ENCODE results near the gene SOCS6.
A peak's percentile ranks its signal among the peaks of the same experiment; 100 is the strongest.
"Not testable (repeated sequence)": the region's sequence is repeated elsewhere in the genome, so short reads cannot be mapped to it uniquely, and the experiment has no call there.

SOCS6 gene

GRCh38 chr18:70288851-70289328, at the start of gene SOCS6:
SOCS6 (plus strand) TSS chr18:70289045; CDS start chr18:70324669, 35,624 bp downstream.
- DNase-seq: peak; percentile 71

- no peak for DNase-seq
These were observed 45.5 kb upstream of the SOCS6 start for GRCh38 chr18:70243131-70243929.

- DNase-seq: no peak
These were observed 42.8 kb upstream of the SOCS6 start for GRCh38 chr18:70246061-70246466.

- DNase-seq: no peak
These were observed 39.7 kb upstream of the SOCS6 start for GRCh38 chr18:70249118-70249517.

- not testable (repeated sequence) for DNase-seq
These were observed 39.0 kb upstream of the SOCS6 start for GRCh38 chr18:70249861-70250260.

- no peak for DNase-seq
These were observed 38.1 kb upstream of the SOCS6 start for GRCh38 chr18:70250781-70251180.

- no peak for DNase-seq
These were observed 32.7 kb upstream of the SOCS6 start for GRCh38 chr18:70256184-70256583.

- no peak for DNase-seq
These were observed 31.9 kb upstream of the SOCS6 start for GRCh38 chr18:70256994-70257393.

GRCh38 chr18:70258243-70258642, 30.6 kb upstream of the SOCS6 start:
- DNase-seq: no peak

GRCh38 chr18:70260683-70261082, 28.2 kb upstream of the SOCS6 start:
- DNase-seq: no peak

- no peak for DNase-seq
These were observed 27.6 kb upstream of the SOCS6 start for GRCh38 chr18:70261141-70261788.

GRCh38 chr18:70263336-70263735, 25.5 kb upstream of the SOCS6 start:
- DNase-seq: no peak

GRCh38 chr18:70271742-70272141, 17.1 kb upstream of the SOCS6 start:
- no peak for DNase-seq

GRCh38 chr18:70273021-70273420, 15.8 kb upstream of the SOCS6 start:
- no peak for DNase-seq

- no peak for DNase-seq
These were observed 12.2 kb upstream of the SOCS6 start for GRCh38 chr18:70276416-70277191.

- DNase-seq: peak; percentile 32
These were observed 9.4 kb upstream of the SOCS6 start for GRCh38 chr18:70279470-70279869.

GRCh38 chr18:70280007-70280925, 8.6 kb upstream of the SOCS6 start:
- DNase-seq: no peak

GRCh38 chr18:70284976-70285620, 3.7 kb upstream of the SOCS6 start:
- DNase-seq: no peak

- no peak for DNase-seq
These were observed 1.1 kb upstream of the SOCS6 start for GRCh38 chr18:70287731-70288130.

- DNase-seq: no peak
These were observed 534 bp upstream of the SOCS6 start for GRCh38 chr18:70288171-70288850.
